Adrenal gland (tissue), 12 donors: Measurements from ENCODE around the gene GPC3. TPM values are rescaled to one million over a fixed set of nuclear protein-coding genes. Genes with fewer than 3 reads are reported as not detected.

Experiments
- DNase-seq, 7 donors: peaks; one replicate each; pipeline ENCODE4 v3.0.0-alpha.2; 2019 to 2020
- H3K27ac ChIP-seq, 5 donors: fragments of 200-600 bp; sonication (generic) in 4 of 5; 1 replicate in 3 of 5; 2 replicates in 2 of 5; pipeline versions ENCODE4 v1.5.1 to v1.8.0; 2016 to 2020; ENCODE audit warnings: mild to moderate bottlenecking in 1 of 5
- H3K27me3 ChIP-seq: fragments of 200-600 bp; 2 replicates; pipeline ENCODE4 v1.8.0; 2021
- H3K36me3 ChIP-seq, 2 donors: fragments of 200-600 bp; replicated peaks in 1 of 2; 1 replicate in 1 of 2; 2 replicates in 1 of 2; pipeline versions ENCODE4 v1.5.1 to v1.8.0; 2018 to 2022
- H3K4me1 ChIP-seq, 2 donors: fragments of 200-600 bp; replicated peaks in 1 of 2; 1 replicate in 1 of 2; 2 replicates in 1 of 2; pipeline versions ENCODE4 v1.5.1 to v1.8.0; 2018 to 2021
- H3K4me3 ChIP-seq, 4 donors: fragments of 200-600 bp; sonication (generic) in 3 of 4; one replicate each; pipeline ENCODE4 v1.5.1; 2016 to 2018
- H3K9me3 ChIP-seq, 3 donors: fragments of 200-600 bp; sonication (generic) in 1 of 3; replicated peaks in 1 of 3; 1 replicate in 2 of 3; 2 replicates in 1 of 3; pipeline versions ENCODE4 v1.5.1 to v1.8.0; 2016 to 2021
- CTCF ChIP-seq, 6 experiments: fragments of 450-650 bp in 4 of 6; fragments of 200-600 bp in 2 of 6; sonication (generic) in 1 of 6; IDR thresholded peaks; 1 replicate in 5 of 6; 2 replicates in 1 of 6; pipeline versions ENCODE4 v1.5.1 to v1.8.0; 2016 to 2021; ENCODE audit warnings: antibody characterized with exemption in 6 of 6, mild to moderate bottlenecking in 2 of 6, moderate library complexity in 1 of 6
- POLR2A ChIP-seq, 2 donors: fragments of 450-650 bp; IDR thresholded peaks; one replicate each; pipeline ENCODE4 v1.6.1; 2017; ENCODE audit warnings: antibody characterized with exemption in 2 of 2, mild to moderate bottlenecking in 2 of 2, moderate library complexity in 1 of 2
- WGBS, 4 donors: extraction: QIAGEN DNeasy Blood & Tissue Kit in 2 of 4; methylation state at CpG; one replicate each; pipeline versions ENCODE4 v1.1.5 to v1.1.7; 2013 to 2017; 5-methylcytosine and 5-hydroxymethylcytosine counted together
- intact Hi-C, 2 donors: fragments of 100-400 bp; cut with DNase I; formaldehyde crosslinking; loops; one replicate each; pipeline versions ENCODE4 v1.14.1 to v1.15.0; 2022 to 2023
- polyA plus RNA-seq, 3 donors: library from polyadenylated mRNA; stranded (reverse); fragments of 200-250 nt in 2 of 3; fragments of 350-450 nt in 1 of 3; fragmentation: Illumina TruSeq in 1 of 3; extraction: RNeasy Lipid Tissue Mini Kit (QIAGEN cat#74804) in 1 of 3; gene quantifications; one replicate each; pipeline ENCODE4 v1.2.3, GENCODE V29; 2013 to 2014
- total RNA-seq, 9 donors: library from RNA; depleted of rRNA in 4 of 9; stranded (reverse); fragments of >200 nt in 4 of 9; fragments of 120-200 nt in 1 of 9; fragmentation: NEBNext Ultra II Directional in 1 of 9; extraction: Animal tissue kit (Norgen Biotek cat#: 25700) in 1 of 9; gene quantifications; one replicate each; pipeline versions ENCODE4 v1.1.0 to v1.2.4, GENCODE V29; 2013 to 2023
- donor health status: healthy with polysubstance abuse.
- donor health status: Bipolar disorder and iron deficiency.
- donor health status: DM: yes; HTN: yes; CAD: no.
- donor health status: DM: no; HTN: no; CAD: no.
- donor health status: DM: no; HTN: no; CAD: no.
- donor health status: DM: yes; HTN: yes; CAD: no.

The GPC3 gene
- total and polyA plus RNA-seq, 12 donors: 3.5 to 56.7 (median 20.9) TPM

- Histone ChIP-seq H3K27me3 (peaks cover 5% of the 10 kb centered on the region), H3K9me3 (no peaks in the 10 kb centered on the region), H3K36me3 (no peaks in the 10 kb centered on the region), H3K27ac (no peak overlapping the region), H3K4me3 (no peak overlapping the region), H3K4me1 (no peaks in the 10 kb centered on the region)
- no peak for DNase-seq
- 59 to 80% (median 73%) methylated on average over 1 of the region's 1 CpG for WGBS, 4 donors
- intact Hi-C loops: no loop called here
- no peak for TF ChIP-seq POLR2A (IDR thresholded peaks at IDR 0.05)
- TF ChIP-seq CTCF (IDR thresholded peaks at IDR 0.05): no peak
Measured at GRCh38 chrX:133815496-133815895, 169.9 kb downstream of the GPC3 start.

- DNase-seq: no peak
- no peaks in the 10 kb centered on the region for H3K4me1 ChIP-seq
- no peak for TF ChIP-seq POLR2A (IDR thresholded peaks at IDR 0.05)
- 55 to 74% (median 55%) methylated on average over 5 to 6 of the region's 6 CpGs for WGBS, 4 donors
- intact Hi-C loops: no loop called here
- no peak overlapping the region for H3K4me3 ChIP-seq
- H3K9me3 ChIP-seq: no peaks in the 10 kb centered on the region
- H3K27me3 ChIP-seq: peaks cover 5% of the 10 kb centered on the region
- no peaks in the 10 kb centered on the region for H3K36me3 ChIP-seq
- no peak overlapping the region for H3K27ac ChIP-seq
Measured at GRCh38 chrX:133813971-133814370, 171.4 kb downstream of the GPC3 start.

DNA sequence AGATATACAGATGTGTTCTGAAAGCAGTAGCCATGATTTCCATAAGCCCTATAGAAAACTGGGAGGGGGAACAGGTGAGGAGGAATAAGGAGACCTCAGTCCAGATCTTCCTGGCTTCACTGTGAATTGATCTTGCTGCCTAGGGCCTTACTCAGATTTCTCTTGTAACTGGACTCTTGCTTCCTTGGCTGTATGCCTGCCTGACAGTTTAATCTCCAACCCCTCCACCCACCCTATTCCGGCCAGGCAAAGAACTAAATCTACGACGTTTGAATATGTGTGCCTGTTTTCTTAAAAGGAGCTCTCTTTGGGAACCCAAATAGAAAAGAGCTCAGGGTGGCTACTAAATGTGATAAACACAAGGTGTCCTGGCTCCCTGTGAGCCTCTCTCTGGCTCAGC lies 173.0 kb downstream of the GPC3 start:
- no peaks in the 10 kb centered on the region for H3K9me3 ChIP-seq
- no peaks in the 10 kb centered on the region for H3K36me3 ChIP-seq
- H3K4me3 ChIP-seq: no peak overlapping the region
- no peaks in the 10 kb centered on the region for H3K4me1 ChIP-seq
- no peak overlapping the region for H3K27ac ChIP-seq
- WGBS, 4 donors: 52 to 80% (median 61%) methylated on average over 2 to 3 of the region's 3 CpGs
- intact Hi-C loops: no loop called here
- TF ChIP-seq CTCF (IDR thresholded peaks at IDR 0.05): no peak
- TF ChIP-seq POLR2A (IDR thresholded peaks at IDR 0.05): no peak
- DNase-seq: no peak
- peaks cover 5% of the 10 kb centered on the region for H3K27me3 ChIP-seq

DNA sequence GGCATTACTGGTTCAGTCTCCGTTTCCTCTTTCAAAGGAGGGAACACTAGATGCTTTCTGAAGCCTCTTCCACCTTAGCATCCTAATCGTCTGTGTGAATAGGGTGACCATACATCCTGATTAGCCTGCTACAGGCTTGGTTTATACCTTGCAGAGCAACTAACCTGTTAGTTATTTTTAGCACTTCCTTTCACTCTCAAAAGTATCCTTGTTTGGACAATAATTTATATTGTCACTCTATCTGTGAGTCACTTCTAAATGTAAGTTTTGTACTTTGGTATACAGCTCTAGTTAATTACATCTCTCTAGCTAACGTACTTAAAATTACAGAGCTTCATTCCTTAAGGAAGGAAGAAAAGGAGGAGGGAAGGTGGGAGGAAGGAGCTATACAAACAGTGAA lies 174.5 kb downstream of the GPC3 start:
- intact Hi-C loops: no loop called here

More for the DNA sequence above, 174.5 kb downstream of the GPC3 start:
- 61 to 77% (median 63%) methylated on average over 3 of the region's 3 CpGs for whole genome bisulfite sequencing, 4 donors
- no peak overlapping the region for H3K27ac ChIP-seq
- H3K36me3 ChIP-seq: no peaks in the 10 kb centered on the region
- no peak overlapping the region for H3K4me3 ChIP-seq
- no peak for TF ChIP-seq POLR2A (IDR thresholded peaks at IDR 0.05)
- TF ChIP-seq CTCF (IDR thresholded peaks at IDR 0.05): no peak
- no peaks in the 10 kb centered on the region for H3K4me1 ChIP-seq
- DNase-seq: no peak
- H3K9me3 ChIP-seq: peaks cover 0 to 3% (median 0%) of the 10 kb centered on the region in 3 donors
- peaks cover 5% of the 10 kb centered on the region for H3K27me3 ChIP-seq
